ENCODE results near the gene RPS6KA3.
"Not testable (repeated sequence)": the region's sequence is repeated elsewhere in the genome, so short reads cannot be mapped to it uniquely, and the experiment has no call there.

GRCh38 chrX:20162516-20162915, 104.2 kb downstream of the RPS6KA3 start:
- not testable (repeated sequence) for TF ChIP-seq POLR2A (IDR thresholded peaks at IDR 0.05; ENCODE audit: low read depth); CTCF (IDR thresholded peaks at IDR 0.05); POLR2AphosphoS5 (IDR thresholded peaks at IDR 0.05); EP300 (IDR thresholded peaks at IDR 0.05)
